Neural progenitor cell (in vitro differentiated cells): ENCODE data around the gene TIGD4.

Experiments used
- EZH2 ChIP-seq: fragments of 200-600 bp; sonication (generic); IDR thresholded peaks from 2 replicates; pipeline ENCODE4 v1.6.1; 2017; ENCODE audit warnings: antibody characterized with exemption, mild to moderate bottlenecking, moderate library complexity
- TF ChIP-seq, protein P1 (sequence below): fragments of 200-600 bp; sonication (generic); IDR thresholded peaks from 2 replicates; pipeline ENCODE4 v1.5.1; 2017; ENCODE audit warnings: antibody characterized with exemption, mild to moderate bottlenecking

DNA sequence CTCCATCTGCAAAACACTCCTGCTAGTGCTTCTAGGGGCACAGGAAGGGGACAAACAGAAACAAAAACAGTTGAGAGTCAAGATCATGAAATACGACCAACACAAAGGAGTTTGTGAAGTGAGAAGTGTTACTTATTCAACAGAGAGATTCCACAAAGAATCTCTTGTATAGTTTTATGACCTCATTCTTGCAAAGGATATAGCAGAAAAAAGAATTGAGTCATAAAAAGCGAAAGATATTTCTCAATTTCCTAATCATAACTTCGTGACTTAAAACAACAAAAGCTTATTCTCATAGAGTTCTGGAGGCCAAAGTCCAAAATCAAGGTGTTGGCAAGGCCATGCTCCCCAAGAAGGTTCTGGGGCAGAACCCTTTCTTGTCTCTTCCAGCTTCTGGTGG is 40.7 kb downstream of the TIGD4 start:
- no peak for TF ChIP-seq EZH2
- TF ChIP-seq, protein P1, sequence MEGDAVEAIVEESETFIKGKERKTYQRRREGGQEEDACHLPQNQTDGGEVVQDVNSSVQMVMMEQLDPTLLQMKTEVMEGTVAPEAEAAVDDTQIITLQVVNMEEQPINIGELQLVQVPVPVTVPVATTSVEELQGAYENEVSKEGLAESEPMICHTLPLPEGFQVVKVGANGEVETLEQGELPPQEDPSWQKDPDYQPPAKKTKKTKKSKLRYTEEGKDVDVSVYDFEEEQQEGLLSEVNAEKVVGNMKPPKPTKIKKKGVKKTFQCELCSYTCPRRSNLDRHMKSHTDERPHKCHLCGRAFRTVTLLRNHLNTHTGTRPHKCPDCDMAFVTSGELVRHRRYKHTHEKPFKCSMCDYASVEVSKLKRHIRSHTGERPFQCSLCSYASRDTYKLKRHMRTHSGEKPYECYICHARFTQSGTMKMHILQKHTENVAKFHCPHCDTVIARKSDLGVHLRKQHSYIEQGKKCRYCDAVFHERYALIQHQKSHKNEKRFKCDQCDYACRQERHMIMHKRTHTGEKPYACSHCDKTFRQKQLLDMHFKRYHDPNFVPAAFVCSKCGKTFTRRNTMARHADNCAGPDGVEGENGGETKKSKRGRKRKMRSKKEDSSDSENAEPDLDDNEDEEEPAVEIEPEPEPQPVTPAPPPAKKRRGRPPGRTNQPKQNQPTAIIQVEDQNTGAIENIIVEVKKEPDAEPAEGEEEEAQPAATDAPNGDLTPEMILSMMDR: no peak
